GM23248 (cell line): ENCODE results near the gene SCYGR1. TPM values are rescaled to one million over a fixed set of nuclear protein-coding genes. Genes with fewer than 3 reads are reported as not detected.

Source experiments
- DNase-seq: peaks from one replicate; pipeline ENCODE4 v3.0.0-alpha.2; 2015
- H2AFZ ChIP-seq: fragments of 200-600 bp; sonication (generic); 2 replicates; pipeline ENCODE4 v1.6.1; 2016; ENCODE audit warnings: antibody characterized with exemption
- H3F3A ChIP-seq: fragments of 200-600 bp; sonication (generic); 2 replicates; pipeline ENCODE4 v1.6.1; 2016; ENCODE audit warnings: mild to moderate bottlenecking, antibody characterized with exemption, mixed run types; ENCODE audit not compliant: insufficient read depth
- H3K27ac ChIP-seq: fragments of 200-600 bp; sonication (generic); 2 replicates; pipeline ENCODE4 v1.5.1; 2016; ENCODE audit warnings: mild to moderate bottlenecking
- H3K27me3 ChIP-seq: fragments of 200-600 bp; sonication (generic); replicated peaks from 2 replicates; pipeline ENCODE4 v1.6.1; 2016; ENCODE audit warnings: mild to moderate bottlenecking; ENCODE audit not compliant: insufficient read depth
- H3K36me3 ChIP-seq: fragments of 200-600 bp; sonication (generic); 2 replicates; pipeline ENCODE4 v1.6.1; 2016; ENCODE audit warnings: low read depth, mild to moderate bottlenecking
- H3K4me1 ChIP-seq: fragments of 200-600 bp; sonication (generic); 2 replicates; pipeline ENCODE4 v1.6.1; 2016; ENCODE audit warnings: mild to moderate bottlenecking; ENCODE audit not compliant: insufficient read depth
- H3K4me2 ChIP-seq: fragments of 200-600 bp; sonication (generic); one replicate; pipeline ENCODE4 v1.6.1; 2016; ENCODE audit warnings: mild to moderate bottlenecking; ENCODE audit not compliant: unreplicated experiment
- H3K4me3 ChIP-seq: fragments of 200-600 bp; sonication (generic); 2 replicates; pipeline ENCODE4 v1.5.1; 2016; ENCODE audit warnings: mild to moderate bottlenecking
- H3K79me2 ChIP-seq: fragments of 200-600 bp; sonication (generic); 2 replicates; pipeline ENCODE4 v1.6.1; 2016; ENCODE audit warnings: mild to moderate bottlenecking; ENCODE audit not compliant: insufficient read depth
- H3K9ac ChIP-seq: fragments of 200-600 bp; sonication (generic); 2 replicates; pipeline ENCODE4 v1.6.1; 2016; ENCODE audit warnings: mild to moderate bottlenecking
- H3K9me2 ChIP-seq: fragments of 200-600 bp; sonication (generic); 2 replicates; pipeline ENCODE4 v1.6.1; 2016; ENCODE audit warnings: mixed run types, mild to moderate bottlenecking, moderate library complexity; ENCODE audit not compliant: insufficient read depth
- H3K9me3 ChIP-seq: fragments of 200-600 bp; sonication (generic); one replicate; pipeline ENCODE4 v1.6.1; 2017; ENCODE audit warnings: low read depth
- H4K20me1 ChIP-seq: fragments of 200-600 bp; sonication (generic); 2 replicates; pipeline ENCODE4 v1.6.0; 2016; ENCODE audit not compliant: insufficient read depth
- EZH2 ChIP-seq: fragments of 200-600 bp; sonication (generic); IDR thresholded peaks from 2 replicates; pipeline ENCODE4 v1.6.1; 2018; ENCODE audit warnings: antibody characterized with exemption, mild to moderate bottlenecking; ENCODE audit not compliant: insufficient read depth, poor library complexity, severe bottlenecking
- EZH2phosphoT487 ChIP-seq: fragments of 200-600 bp; sonication (generic); IDR thresholded peaks from 2 replicates; pipeline ENCODE4 v1.6.1; 2018; ENCODE audit warnings: antibody characterized with exemption, moderate library complexity, mild to moderate bottlenecking, low read depth; ENCODE audit not compliant: insufficient read depth
- WGBS, 2 experiments: methylation state at CpG; one replicate each; pipeline ENCODE4 v1.1.6; 2015 to 2017; ENCODE audit warnings: low lambda C conversion rate in 2 of 2, low coverage in 1 of 2; ENCODE audit errors: missing lambda C conversion rate in 2 of 2; 5-methylcytosine and 5-hydroxymethylcytosine counted together
- in situ Hi-C: fragments of 300-500 bp; cut with MboI; formaldehyde crosslinking; loops from 2 replicates; pipeline ENCODE4 v1.15.0; 2020
- polyA plus RNA-seq: library from polyadenylated mRNA; unstranded; fragments of >200 nt; fragmentation: Nextera tagmentation; extraction: Ambion mirVana; gene quantifications from 2 replicates; pipeline ENCODE4 v1.2.1, GENCODE V29; 2016
- total RNA-seq: library from RNA; depleted of rRNA; stranded (reverse); fragments of >200 nt; shearing (Covaris generic); gene quantifications from 2 replicates; pipeline ENCODE4 v1.2.3, GENCODE V29; 2014

Gene SCYGR1
- total and polyA plus RNA-seq, 2 experiments from 2014 or later: not detected

DNA sequence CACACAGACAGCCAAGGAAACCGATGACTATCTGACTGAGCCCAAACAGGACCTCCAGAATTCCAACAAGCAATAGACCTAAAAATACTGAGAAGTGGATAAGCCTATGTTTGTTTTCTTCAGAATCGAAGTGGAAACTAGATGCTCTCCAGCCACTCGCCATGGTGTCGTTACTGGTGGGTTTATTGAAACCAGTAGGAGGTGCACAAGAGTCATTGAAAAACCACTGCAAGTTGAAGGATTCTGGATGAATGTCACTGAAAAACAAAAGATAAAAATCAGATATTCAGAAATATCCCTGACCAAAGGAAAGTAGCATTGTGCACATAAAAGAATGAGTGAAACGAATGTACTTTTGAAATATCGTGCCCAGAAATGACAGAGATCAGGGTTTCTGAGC is 24.0 kb downstream of the SCYGR1 start:
- Histone ChIP-seq H3F3A (peaks cover 89% of the 10 kb centered on the region), H3K4me2 (peak overlapping the region; percentile 0), H3K27me3 (no peaks in the 10 kb centered on the region), H3K9ac (no peak overlapping the region), H4K20me1 (no peaks in the 10 kb centered on the region), H3K27ac (no peak overlapping the region; the same call in 1 of the 2 replicates), H2AFZ (no peak overlapping the region), H3K36me3 (peaks cover 26% of the 10 kb centered on the region), H3K9me3 (no peaks in the 10 kb centered on the region), H3K9me2 (no peaks in the 10 kb centered on the region), H3K4me3 (no peak overlapping the region), H3K79me2 (no peaks in the 10 kb centered on the region), H3K4me1 (peaks cover 29% of the 10 kb centered on the region)
- TF ChIP-seq EZH2phosphoT487: no peak
- TF ChIP-seq EZH2: no peak
- in situ Hi-C loops: no loop called here
- 90 to 93% methylated on average over 6 of the region's 6 CpGs for WGBS, 2 experiments
- no peak for DNase-seq

DNA sequence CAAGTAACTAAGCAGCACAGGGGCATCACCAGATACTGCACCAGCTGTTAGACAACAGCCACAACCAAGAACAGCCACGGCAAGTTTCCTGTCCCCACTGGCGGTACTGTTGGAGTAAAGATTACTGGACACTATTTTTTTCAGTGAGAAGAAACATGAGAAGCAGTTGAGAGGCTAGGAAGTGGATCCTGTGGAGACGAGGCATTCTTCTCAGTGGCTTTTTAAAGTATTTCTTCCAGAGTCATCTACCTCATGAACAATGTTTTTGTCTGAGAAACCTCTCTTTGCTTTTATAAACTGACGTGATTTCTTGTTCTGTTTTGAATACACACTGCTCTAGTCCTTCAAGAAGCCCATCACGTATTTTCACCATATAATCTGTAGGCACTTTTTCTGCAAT is 27.4 kb downstream of the SCYGR1 start:
- H3K27me3 ChIP-seq: no peaks in the 10 kb centered on the region
- peaks cover 5% of the 10 kb centered on the region for H3K4me1 ChIP-seq
- peaks cover 75% of the 10 kb centered on the region for H3F3A ChIP-seq
- DNase-seq: no peak
- H3K4me2 ChIP-seq: no peak overlapping the region
- H3K9me3 ChIP-seq: no peaks in the 10 kb centered on the region
- peaks cover 58% of the 10 kb centered on the region for H3K36me3 ChIP-seq
- no peak overlapping the region for H3K27ac ChIP-seq
- no peak overlapping the region for H3K4me3 ChIP-seq
- no peaks in the 10 kb centered on the region for H3K9me2 ChIP-seq
- WGBS, 2 experiments: 71 to 72% methylated on average over 5 of the region's 5 CpGs
- no peaks in the 10 kb centered on the region for H4K20me1 ChIP-seq
- in situ Hi-C loops: no loop called here
- no peaks in the 10 kb centered on the region for H3K79me2 ChIP-seq
- no peak overlapping the region for H3K9ac ChIP-seq
- no peak for TF ChIP-seq EZH2phosphoT487
- no peak for TF ChIP-seq EZH2
- no peak overlapping the region for H2AFZ ChIP-seq

- H3K36me3 ChIP-seq: peaks cover 94% of the 10 kb centered on the region
Observed at GRCh38 chr2:227351639-227352038, 36.1 kb downstream of the SCYGR1 start.

GRCh38 chr2:227349989-227350612 is 37.6 kb downstream of the SCYGR1 start:
- no peak for DNase-seq
- Histone ChIP-seq H4K20me1 (no peaks in the 10 kb centered on the region), H3K9me2 (no peaks in the 10 kb centered on the region), H2AFZ (no peak overlapping the region), H3K27ac (no peak overlapping the region), H3K4me3 (no peak overlapping the region), H3K9ac (no peak overlapping the region), H3K79me2 (peaks cover 30% of the 10 kb centered on the region; the same call in 1 of the 2 replicates), H3K27me3 (no peaks in the 10 kb centered on the region), H3K9me3 (no peaks in the 10 kb centered on the region), H3K36me3 (peaks cover 92% of the 10 kb centered on the region), H3K4me2 (no peak overlapping the region), H3K4me1 (no peaks in the 10 kb centered on the region), H3F3A (peaks cover 10% of the 10 kb centered on the region; the same call in 1 of the 2 replicates)
- in situ Hi-C loops: no loop called here
- WGBS, 2 experiments: 93 to 94% methylated on average over 7 of the region's 7 CpGs
- no peak for TF ChIP-seq EZH2phosphoT487
- no peak for TF ChIP-seq EZH2

More at GRCh38 chr2:227351639-227352038, 36.1 kb downstream of the SCYGR1 start:
- H3K9me3 ChIP-seq: no peaks in the 10 kb centered on the region
- WGBS, 2 experiments: 96 to 98% methylated on average over 4 of the region's 4 CpGs
- H3K4me1 ChIP-seq: no peaks in the 10 kb centered on the region
- H4K20me1 ChIP-seq: no peaks in the 10 kb centered on the region
- no peak overlapping the region for H3K9ac ChIP-seq
- TF ChIP-seq EZH2phosphoT487 (no peak), EZH2 (no peak)
- no peak overlapping the region for H2AFZ ChIP-seq
- no peaks in the 10 kb centered on the region for H3K9me2 ChIP-seq
- H3F3A ChIP-seq: peaks cover 3% of the 10 kb centered on the region; the same call in 1 of the 2 replicates
- no peak overlapping the region for H3K4me3 ChIP-seq
- in situ Hi-C loops: no loop called here
- DNase-seq: no peak
- H3K79me2 ChIP-seq: peaks cover 19% of the 10 kb centered on the region; the same call in 1 of the 2 replicates
- no peaks in the 10 kb centered on the region for H3K27me3 ChIP-seq
- H3K4me2 ChIP-seq: no peak overlapping the region
- no peak overlapping the region for H3K27ac ChIP-seq

GRCh38 chr2:227348324-227348723 is 39.4 kb downstream of the SCYGR1 start:
- in situ Hi-C loops: no loop called here
- Histone ChIP-seq H3K9ac (no peak overlapping the region), H3K36me3 (peaks cover 93% of the 10 kb centered on the region), H2AFZ (no peak overlapping the region), H3K4me1 (no peaks in the 10 kb centered on the region), H3K27me3 (no peaks in the 10 kb centered on the region), H3K9me3 (no peaks in the 10 kb centered on the region), H3K4me3 (no peak overlapping the region), H3K9me2 (no peaks in the 10 kb centered on the region), H3K79me2 (peaks cover 25% of the 10 kb centered on the region; the same call in 1 of the 2 replicates), H3F3A (peaks cover 16% of the 10 kb centered on the region; the same call in 1 of the 2 replicates), H3K4me2 (no peak overlapping the region), H3K27ac (no peak overlapping the region), H4K20me1 (no peaks in the 10 kb centered on the region)
- 98 to 100% methylated on average over 2 of the region's 2 CpGs for WGBS, 2 experiments
- TF ChIP-seq EZH2phosphoT487 (no peak), EZH2 (no peak)
- DNase-seq: no peak
